Subcutaneous abdominal adipose tissue (tissue), 5 donors: ENCODE results near the gene NOL9.
"Not testable (repeated sequence)": the region's sequence is repeated elsewhere in the genome, so short reads cannot be mapped to it uniquely, and the experiment has no call there.

ENCODE experiments used
- H3K27ac ChIP-seq: one replicate; pipeline ENCODE4 v1.7.0; 2013; ENCODE audit warnings: low read depth, mild to moderate bottlenecking, inconsistent platforms, low read length, moderate library complexity
- H3K27me3 ChIP-seq, 5 donors: one replicate each; pipeline ENCODE4 v1.7.0; 2013; ENCODE audit warnings: low read length in 5 of 5, inconsistent platforms in 1 of 5; ENCODE audit not compliant: control insufficient read depth in 5 of 5, insufficient read depth in 4 of 5
- H3K36me3 ChIP-seq, 5 donors: one replicate each; pipeline ENCODE4 v1.7.0; 2013; ENCODE audit warnings: low read length in 5 of 5; ENCODE audit not compliant: control insufficient read depth in 5 of 5, insufficient read depth in 5 of 5
- H3K4me1 ChIP-seq, 5 donors: one replicate each; pipeline ENCODE4 v1.7.0; 2013; ENCODE audit warnings: low read length in 5 of 5, mild to moderate bottlenecking in 3 of 5, moderate library complexity in 1 of 5; ENCODE audit not compliant: control insufficient read depth in 5 of 5, insufficient read depth in 5 of 5
- H3K4me3 ChIP-seq, 5 donors: one replicate each; pipeline ENCODE4 v1.7.0; 2013; ENCODE audit warnings: low read length in 5 of 5, low read depth in 1 of 5
- H3K9ac ChIP-seq, 5 donors: one replicate each; pipeline ENCODE4 v1.7.0; 2013; ENCODE audit warnings: low read length in 5 of 5, mild to moderate bottlenecking in 4 of 5, moderate library complexity in 3 of 5
- H3K9me3 ChIP-seq, 5 donors: one replicate each; pipeline ENCODE4 v1.7.0; 2013; ENCODE audit warnings: low read length in 5 of 5; ENCODE audit not compliant: control insufficient read depth in 5 of 5
- donor health status: healthy.
- donor health status: healthy.
- donor health status: healthy.
- donor health status: healthy.
- donor health status: healthy.

NOL9 gene

DNA sequence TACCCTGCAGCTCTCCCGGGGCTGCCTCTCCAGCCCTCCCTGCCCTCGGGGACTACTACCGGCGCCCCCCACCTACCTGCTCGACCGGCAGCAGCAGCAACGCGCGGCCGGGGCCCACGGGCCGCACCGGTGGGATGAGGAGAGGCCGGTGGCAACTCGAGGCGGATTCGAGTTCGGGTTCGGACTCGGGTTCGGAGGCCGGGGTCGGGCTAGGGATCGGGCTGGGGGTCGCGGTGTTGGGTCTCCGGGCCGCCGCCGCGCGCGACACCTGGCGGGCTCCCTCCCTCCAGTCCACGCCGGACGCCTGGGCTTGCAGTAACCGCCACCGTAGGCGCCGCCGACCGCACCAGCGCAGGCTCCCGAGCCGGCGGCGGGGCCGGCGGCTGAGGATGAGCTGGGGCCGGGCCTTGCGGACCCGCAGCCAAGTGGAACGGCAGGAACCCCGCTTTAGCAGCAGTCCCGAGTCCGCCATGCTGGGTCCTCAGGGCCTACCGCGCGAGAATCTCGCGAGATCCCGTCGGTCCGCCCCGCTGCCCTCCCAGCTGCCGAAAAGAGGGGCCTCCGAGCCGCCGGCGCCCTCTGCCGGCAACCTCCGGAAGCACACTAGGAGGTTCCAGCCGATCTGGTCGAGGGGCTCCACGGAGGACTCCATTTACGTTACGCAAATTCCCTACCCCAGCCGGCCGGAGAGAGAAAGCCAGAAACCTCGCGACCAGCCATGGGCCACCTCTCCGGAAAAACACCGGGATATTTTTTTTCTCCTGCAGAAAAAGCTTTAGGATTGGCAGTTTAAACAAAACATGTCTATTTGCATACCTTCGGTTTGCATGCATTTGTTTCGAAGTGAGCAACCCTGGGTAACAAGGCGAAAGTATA, at the start of gene NOL9:
NOL9 (minus strand) TSS at position 483 of the 876 bp plus-strand sequence; CDS start at position 472, 11 bp downstream.
- no peaks in the 10 kb centered on the region for H3K27me3 ChIP-seq

DNA sequence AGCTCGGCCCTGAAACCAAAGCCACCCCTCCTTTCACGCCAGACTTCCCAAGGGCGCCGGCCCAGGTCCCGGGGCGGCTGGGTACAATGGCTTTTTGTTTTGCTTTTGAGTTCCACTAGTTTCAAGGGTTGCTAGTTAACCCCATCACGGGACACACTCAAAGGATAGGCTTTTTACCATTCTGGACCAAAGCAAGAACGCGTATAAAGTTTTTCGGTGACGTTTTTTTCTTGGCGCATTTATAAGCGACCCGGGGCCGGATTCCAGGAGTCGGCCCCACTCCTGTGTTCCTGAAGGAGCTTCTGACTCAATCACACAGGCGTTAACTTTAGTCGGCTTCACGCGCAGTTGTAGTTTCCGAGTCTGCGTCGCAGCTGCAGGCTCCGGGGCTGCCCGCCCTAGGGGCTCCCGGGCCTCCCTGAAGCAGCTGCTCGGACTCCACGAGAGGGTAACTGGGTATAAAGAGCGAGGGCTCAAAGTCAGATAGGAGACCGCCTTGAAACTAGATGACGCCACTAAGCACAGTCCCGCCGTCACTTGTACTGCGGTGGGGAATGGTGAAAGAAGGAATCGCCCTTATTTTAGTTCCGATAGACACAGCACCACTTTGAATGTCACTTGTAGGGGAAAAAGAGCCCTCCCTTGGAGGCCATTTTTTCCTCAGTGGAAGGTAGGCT, 49.1 kb upstream of the NOL9 start:
- H3K27ac ChIP-seq = peak overlapping the region; percentile 100
- H3K9me3 ChIP-seq = no peaks in the 10 kb centered on the region
- peaks cover 0 to 11% (median 6%) of the 10 kb centered on the region in 5 donors for H3K36me3 ChIP-seq
- peak overlapping the region; percentile 65 to 99 (median 73) for H3K4me3 ChIP-seq
- no peaks in the 10 kb centered on the region for H3K27me3 ChIP-seq
- peak overlapping the region; percentile 91 to 99 (median 96) for H3K9ac ChIP-seq
- H3K4me1 ChIP-seq = peaks cover 13 to 62% (median 50%) of the 10 kb centered on the region in 5 donors

More for the DNA sequence above, at the start of gene NOL9:
- Histone ChIP-seq H3K36me3 (peaks cover 5 to 13% (median 6%) of the 10 kb centered on the region in 5 donors), H3K9ac (peak within 1 kb of the TSS; percentile 68 to 99 (median 98)), H3K9me3 (no peaks in the 10 kb centered on the region), H3K4me3 (peak within 1 kb of the TSS; percentile 77 to 97 (median 87)), H3K27ac (peak within 1 kb of the TSS; percentile 62), H3K4me1 (peaks cover 9 to 25% (median 24%) of the 10 kb centered on the region in 5 donors)

DNA sequence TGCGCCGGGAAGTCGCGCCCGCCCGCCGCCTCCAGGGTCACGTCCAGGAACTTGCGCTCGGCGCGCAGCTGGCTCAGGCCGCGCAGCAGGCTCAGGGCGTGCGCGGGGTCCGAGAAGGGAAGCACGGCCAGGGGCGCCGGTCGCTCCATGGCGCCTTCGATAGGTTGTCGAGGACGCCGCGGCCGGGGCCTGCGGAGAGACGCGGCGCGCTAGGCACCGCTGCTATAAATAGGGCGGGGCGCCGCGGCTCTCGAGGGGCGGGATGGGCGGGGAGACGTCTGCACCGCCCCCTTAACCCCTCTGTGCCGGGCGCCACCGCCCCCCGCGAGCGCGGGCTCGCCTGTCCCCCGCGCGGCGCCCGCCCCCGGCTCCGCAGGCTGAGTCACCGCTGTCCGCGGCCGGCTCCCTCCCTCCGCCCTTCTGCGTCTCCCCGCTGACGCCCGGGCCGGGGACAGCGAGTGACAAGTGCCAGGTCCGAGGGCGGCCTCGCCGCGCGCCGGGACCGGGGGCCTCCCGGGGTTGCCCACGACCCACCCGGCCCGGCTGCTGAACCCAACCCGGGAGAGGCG, 48.4 kb upstream of the NOL9 start, which contains the start of gene KLHL21:
KLHL21 (minus strand) TSS at position 201 of the 569 bp plus-strand sequence; CDS start at position 149, 52 bp downstream.
- H3K9ac ChIP-seq = peak within 1 kb of the TSS; percentile 97 to 99 (median 98)
- peaks cover 0 to 17% (median 9%) of the 10 kb centered on the region in 5 donors for H3K36me3 ChIP-seq
- peak within 1 kb of the TSS; percentile 93 to 99 (median 96) for H3K4me3 ChIP-seq
- no peaks in the 10 kb centered on the region for H3K9me3 ChIP-seq
- H3K27ac ChIP-seq = peak within 1 kb of the TSS; percentile 100
- peaks cover 15 to 69% (median 55%) of the 10 kb centered on the region in 5 donors for H3K4me1 ChIP-seq
- H3K27me3 ChIP-seq = no peaks in the 10 kb centered on the region

DNA sequence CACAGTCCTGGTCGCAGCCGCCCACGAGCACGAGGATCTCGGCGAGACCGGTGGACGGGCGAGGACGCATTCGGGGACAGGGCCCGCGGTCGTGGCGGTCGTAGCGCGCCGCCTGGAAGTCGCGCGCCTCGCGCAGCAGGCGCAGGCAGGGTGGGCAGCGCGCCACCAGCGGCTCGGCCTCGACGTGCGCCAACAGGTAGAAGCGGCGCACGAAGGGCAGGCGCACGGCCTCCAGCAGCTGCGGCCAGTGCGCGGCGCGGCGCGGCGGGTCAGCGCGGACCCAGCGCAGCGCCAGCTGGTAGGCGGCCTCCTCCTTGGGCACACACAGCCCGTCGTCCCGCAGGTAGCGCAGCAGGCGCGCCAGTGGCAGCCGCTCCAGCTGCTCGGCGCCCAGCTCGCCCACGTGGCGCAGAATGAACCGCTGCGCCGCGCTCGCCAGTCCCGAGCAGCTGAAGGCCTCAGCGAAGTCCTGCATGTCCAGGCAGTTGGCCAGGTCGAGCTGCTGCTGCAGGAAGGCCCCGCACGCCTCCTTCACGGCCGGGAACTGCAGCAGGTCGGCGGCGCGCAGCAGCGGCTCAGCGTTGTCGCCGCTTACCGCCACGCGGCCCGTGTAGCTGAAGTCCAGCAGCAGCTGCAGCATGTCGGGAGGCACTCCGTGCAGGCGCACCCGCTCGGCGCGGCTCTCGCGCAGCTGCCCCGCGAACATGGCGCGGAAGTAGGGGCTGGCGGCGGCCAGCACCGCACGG, 47.8 kb upstream of the NOL9 start:
- Histone ChIP-seq H3K27ac (peak overlapping the region; percentile 100), H3K9me3 (no peaks in the 10 kb centered on the region), H3K4me1 (peaks cover 19 to 75% (median 61%) of the 10 kb centered on the region in 5 donors), H3K27me3 (no peaks in the 10 kb centered on the region), H3K4me3 (peak overlapping the region; percentile 93 to 99 (median 96)), H3K9ac (peak overlapping the region; percentile 85 to 99 (median 97)), H3K36me3 (peaks cover 0 to 23% (median 16%) of the 10 kb centered on the region in 5 donors)

DNA sequence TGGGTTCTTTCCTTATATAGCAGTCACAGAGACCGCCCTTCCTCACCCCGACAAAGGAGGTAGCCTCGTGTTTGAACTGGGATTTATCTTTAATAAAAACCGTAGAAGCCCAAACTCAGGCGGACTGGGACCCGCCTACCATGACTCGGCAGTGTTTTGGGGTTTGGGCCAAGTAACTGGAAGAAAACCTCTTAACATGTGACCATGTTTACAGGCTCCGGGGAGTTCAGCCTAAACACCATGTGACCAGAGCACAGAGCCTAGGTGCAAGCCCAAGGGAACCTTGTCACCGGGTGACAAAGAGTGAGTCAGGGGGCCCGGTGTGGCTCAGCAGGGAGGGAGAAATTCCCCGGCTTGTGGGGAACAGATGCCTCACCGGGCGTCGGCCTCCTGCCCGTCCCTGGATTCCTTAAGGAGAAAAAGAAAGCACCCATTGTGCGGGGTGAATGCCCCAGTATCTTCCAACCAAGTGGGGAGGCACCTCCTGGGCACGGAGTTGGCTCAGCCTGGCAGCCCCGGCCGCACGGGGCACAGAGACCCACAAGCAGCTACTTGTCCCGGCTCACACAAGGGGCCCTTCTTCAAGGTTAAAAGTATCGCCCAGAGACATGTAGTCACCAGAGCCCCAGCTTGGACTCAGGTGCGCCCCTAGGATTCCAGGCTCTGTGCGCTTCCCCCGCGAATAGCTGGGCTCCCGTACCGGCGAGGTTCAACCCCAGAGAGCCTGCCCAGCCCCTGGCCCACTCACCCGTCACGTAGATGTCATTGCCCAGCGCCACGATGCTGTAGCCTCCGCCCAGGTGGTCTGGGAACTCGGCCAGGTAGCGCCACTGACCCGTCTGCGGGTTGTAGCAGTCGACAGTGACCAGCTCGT, 47.0 kb upstream of the NOL9 start:
- Histone ChIP-seq H3K4me1 (peaks cover 19 to 83% (median 67%) of the 10 kb centered on the region in 5 donors), H3K36me3 (peaks cover 0 to 31% (median 22%) of the 10 kb centered on the region in 5 donors), H3K4me3 (peak overlapping the region; percentile 93 to 99 (median 96))

DNA sequence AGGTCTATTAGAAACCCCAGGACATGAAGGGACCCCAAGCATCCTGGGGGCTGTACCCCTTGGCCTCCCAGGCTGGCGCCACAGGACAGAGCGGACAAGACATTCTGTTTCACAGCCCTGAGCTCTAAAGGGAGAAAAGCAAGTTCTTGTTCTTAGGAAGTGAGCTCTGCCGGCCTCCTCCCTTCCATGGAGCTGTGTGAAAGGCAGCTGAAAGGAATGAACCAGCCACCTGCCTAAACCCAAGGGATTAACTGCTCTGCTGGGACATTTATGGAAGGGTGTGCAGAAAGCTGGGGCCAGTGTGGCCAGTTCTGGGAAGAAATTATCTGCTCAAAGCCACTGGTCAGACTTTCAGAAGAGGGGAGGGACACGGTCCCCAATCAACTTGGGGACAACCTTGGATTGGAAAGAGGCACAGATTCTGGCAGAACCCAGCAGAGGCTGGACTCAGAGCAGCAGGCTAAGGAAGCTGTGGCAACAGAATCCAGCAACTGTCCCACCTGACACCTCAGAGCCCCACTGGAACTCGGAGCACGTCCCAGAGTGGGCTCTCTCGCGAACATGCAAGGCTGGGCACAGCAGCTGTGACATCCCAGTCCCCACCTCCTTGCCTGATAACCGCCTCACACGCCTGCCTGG, 46.2 kb upstream of the NOL9 start:
- peak overlapping the region; percentile 100 for H3K27ac ChIP-seq
- H3K9ac ChIP-seq = peak overlapping the region; percentile 85 to 99 (median 98)
- peak overlapping the region; percentile 93 to 99 (median 96) for H3K4me3 ChIP-seq
- H3K36me3 ChIP-seq = peaks cover 0 to 39% (median 29%) of the 10 kb centered on the region in 5 donors
- peaks cover 19 to 91% (median 71%) of the 10 kb centered on the region in 5 donors for H3K4me1 ChIP-seq
- no peaks in the 10 kb centered on the region for H3K9me3 ChIP-seq
- H3K27me3 ChIP-seq = no peaks in the 10 kb centered on the region

More for the DNA sequence above, 47.0 kb upstream of the NOL9 start:
- Histone ChIP-seq H3K27ac (peak overlapping the region; percentile 100), H3K27me3 (no peaks in the 10 kb centered on the region), H3K9ac (peak overlapping the region; percentile 85 to 99 (median 98)), H3K9me3 (no peaks in the 10 kb centered on the region)

DNA sequence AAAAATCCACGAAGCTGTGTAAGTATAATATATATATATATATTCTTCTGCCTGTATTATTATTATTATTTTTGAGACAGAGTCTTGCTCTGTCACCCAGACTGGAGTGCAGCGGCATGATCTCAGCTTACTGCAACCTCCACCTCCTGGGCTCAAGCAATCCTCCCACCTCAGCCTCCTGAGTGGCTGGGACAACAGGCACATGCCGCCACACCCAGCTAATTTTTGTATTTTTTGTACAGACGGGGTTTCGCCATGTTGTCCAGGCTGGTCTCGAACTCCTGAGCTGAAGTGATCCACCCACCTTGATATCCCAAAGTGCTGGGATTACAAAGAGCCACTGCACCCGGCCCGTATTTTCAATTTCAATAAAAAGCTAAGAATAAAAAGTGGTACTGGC, 45.7 kb upstream of the NOL9 start:
- Histone ChIP-seq H3K27ac (peak overlapping the region; percentile 100), H3K4me3 (peak overlapping the region; percentile 93 to 99 (median 96)), H3K4me1 (peaks cover 19 to 91% (median 67%) of the 10 kb centered on the region in 5 donors), H3K36me3 (peaks cover 0 to 44% (median 35%) of the 10 kb centered on the region in 5 donors), H3K9ac (peak overlapping the region in 4 of 5 donors; percentile 85 to 99 (median 98))
- H3K27me3 ChIP-seq, H3K9me3 ChIP-seq: not testable (repeated sequence)

DNA sequence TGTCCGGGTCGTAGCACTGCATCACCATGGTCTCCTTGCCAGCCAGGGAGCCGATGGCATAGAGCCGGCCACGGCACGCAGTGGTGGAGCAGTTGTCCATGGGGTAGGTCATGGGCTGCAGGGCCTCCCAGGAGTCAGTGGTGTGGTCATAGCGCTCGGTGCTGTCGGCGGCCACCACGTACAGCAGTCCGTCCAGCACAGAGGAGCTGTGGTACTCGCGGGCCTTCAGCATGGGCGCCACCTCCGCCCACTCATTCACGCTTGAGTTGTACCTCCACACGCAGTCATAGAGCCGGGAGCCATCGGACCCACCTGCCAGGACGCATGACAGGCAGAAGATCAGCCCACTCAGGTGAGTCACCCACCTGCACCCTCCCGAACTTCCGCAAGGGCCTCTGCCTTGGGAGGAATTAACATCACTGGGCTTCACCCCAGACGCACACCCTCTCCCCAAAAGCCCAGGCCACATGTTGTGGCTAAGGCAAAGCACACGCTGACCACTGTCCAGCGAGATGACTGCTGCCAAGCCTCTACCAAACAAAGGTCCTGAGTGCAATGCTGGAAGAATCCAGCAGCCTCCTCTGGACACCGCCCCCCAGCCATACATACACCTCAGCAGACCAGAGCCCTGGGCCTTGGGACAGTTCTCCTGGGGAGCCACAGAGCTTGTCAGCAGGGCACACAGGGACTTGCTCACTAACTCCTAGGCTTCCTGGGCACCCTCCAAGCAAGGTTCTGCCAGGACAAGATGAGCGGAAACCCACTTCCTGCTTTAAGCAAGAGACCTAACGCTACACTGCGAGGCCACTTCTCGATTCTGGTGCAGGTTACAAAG, 45.0 kb upstream of the NOL9 start:
- H3K9ac ChIP-seq = peak overlapping the region in 4 of 5 donors; percentile 26 to 85 (median 64)
- peaks cover 19 to 84% (median 61%) of the 10 kb centered on the region in 5 donors for H3K4me1 ChIP-seq

More for the DNA sequence above, 45.0 kb upstream of the NOL9 start:
- H3K9me3 ChIP-seq = no peaks in the 10 kb centered on the region
- H3K4me3 ChIP-seq = peak overlapping the region; percentile 93 to 99 (median 96)
- no peaks in the 10 kb centered on the region for H3K27me3 ChIP-seq
- H3K27ac ChIP-seq = peak overlapping the region; percentile 100
- H3K36me3 ChIP-seq = peaks cover 0 to 50% (median 39%) of the 10 kb centered on the region in 5 donors
